ENCODE data around the gene KLKB1.

KLKB1 gene

DNA sequence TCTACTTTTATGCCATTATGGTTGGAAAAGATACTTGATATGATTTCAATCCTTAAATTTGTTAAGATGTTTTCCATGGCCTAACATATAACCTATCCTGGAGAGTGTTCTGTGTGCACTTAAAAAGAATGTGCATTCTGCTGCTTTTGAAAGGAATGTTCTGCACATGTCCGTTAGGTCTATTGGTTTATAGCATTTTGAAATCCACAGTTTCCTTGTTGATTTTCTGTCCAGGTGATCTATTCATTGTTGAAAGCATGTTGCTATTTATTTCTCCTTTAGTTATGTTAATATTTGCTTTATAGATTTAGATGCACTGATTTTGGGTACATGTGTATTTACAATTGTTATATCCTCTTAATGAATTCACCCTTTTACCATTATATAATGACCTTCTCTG lies 5.7 kb upstream of the KLKB1 start:
- no peak for TF ChIP-seq BHLHE40 (IDR thresholded peaks at IDR 0.05; ENCODE audit: borderline replicate concordance)
- TF ChIP-seq FOXM1 (IDR thresholded peaks at IDR 0.05; ENCODE audit: borderline replicate concordance), result no peak
- TF ChIP-seq SUZ12 (IDR thresholded peaks at IDR 0.05), result no peak
- TF ChIP-seq, protein P1, sequence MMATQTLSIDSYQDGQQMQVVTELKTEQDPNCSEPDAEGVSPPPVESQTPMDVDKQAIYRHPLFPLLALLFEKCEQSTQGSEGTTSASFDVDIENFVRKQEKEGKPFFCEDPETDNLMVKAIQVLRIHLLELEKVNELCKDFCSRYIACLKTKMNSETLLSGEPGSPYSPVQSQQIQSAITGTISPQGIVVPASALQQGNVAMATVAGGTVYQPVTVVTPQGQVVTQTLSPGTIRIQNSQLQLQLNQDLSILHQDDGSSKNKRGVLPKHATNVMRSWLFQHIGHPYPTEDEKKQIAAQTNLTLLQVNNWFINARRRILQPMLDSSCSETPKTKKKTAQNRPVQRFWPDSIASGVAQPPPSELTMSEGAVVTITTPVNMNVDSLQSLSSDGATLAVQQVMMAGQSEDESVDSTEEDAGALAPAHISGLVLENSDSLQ (IDR thresholded peaks at IDR 0.05), result no peak
- no peak for TF ChIP-seq CTBP1 (IDR thresholded peaks at IDR 0.05; ENCODE audit: borderline replicate concordance)
- TF ChIP-seq ZNF384 (IDR thresholded peaks at IDR 0.05), result no peak
- no peak for TF ChIP-seq L3MBTL2 (conservative IDR thresholded peaks at IDR 0.05)
- TF ChIP-seq SP1 (IDR thresholded peaks at IDR 0.05), result no peak
- TF ChIP-seq ARNT (IDR thresholded peaks at IDR 0.05), result no peak
- no peak for TF ChIP-seq FOXA1 (IDR thresholded peaks at IDR 0.05)
- no peak for TF ChIP-seq TARDBP (IDR thresholded peaks at IDR 0.05)
- no peak for TF ChIP-seq LEF1 (IDR thresholded peaks at IDR 0.05; ENCODE audit: borderline replicate concordance)
- TF ChIP-seq FOXK2 (IDR thresholded peaks at IDR 0.05), result no peak
- no peak for TF ChIP-seq NFRKB (IDR thresholded peaks at IDR 0.05)
- ChIA-PET POLR2A (no interaction called here), CTCF (no interaction called here)
- no peak for DNase-seq (ENCODE audit: extremely low spot score)

GRCh38 chr4:186225848-186226247 lies 1.5 kb upstream of the KLKB1 start:
- ChIA-PET CTCF (no interaction called here), POLR2A (no interaction called here)

DNA sequence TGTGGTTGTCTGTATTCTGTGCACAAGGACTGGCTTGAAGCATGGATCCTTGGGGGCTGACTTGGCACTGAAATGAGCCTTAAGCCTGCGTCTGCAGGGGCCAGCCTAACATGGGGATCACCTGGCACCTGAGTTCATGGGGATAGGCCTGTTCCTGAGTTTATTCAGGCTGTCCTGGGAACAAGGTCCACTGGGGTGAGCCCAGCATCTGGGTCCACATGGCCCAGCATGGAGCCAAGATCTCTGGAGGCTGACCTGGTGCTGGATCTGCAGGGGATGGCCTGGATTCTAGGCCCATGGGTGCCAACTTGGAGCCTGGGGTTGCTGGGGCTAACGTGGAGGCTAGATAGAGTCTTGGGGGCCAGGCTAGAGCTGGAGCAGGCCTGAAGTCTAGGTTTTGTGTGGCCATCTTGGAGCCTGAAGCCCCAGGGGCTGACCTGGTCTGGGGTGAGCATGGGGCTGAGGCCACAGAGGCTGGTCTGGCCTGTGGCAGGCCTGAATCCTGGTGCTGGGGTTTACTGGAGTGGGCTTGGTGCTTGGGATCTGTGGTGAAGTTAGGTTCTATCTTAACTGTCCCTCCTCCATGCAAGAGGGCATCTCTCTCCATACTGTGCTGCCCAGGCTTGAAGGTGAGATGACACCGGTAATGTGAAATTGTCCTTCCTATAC lies 652 bp upstream of the KLKB1 start:
- ChIA-PET CTCF (no interaction called here), POLR2A (no interaction called here)
- no peak for DNase-seq (ENCODE audit: extremely low spot score)
- TF ChIP-seq ZNF384 (IDR thresholded peaks at IDR 0.05) (no peak), TARDBP (IDR thresholded peaks at IDR 0.05) (no peak), FOXK2 (IDR thresholded peaks at IDR 0.05) (no peak), FOXM1 (IDR thresholded peaks at IDR 0.05; ENCODE audit: borderline replicate concordance) (no peak), SP1 (IDR thresholded peaks at IDR 0.05) (no peak), ELF4 (IDR thresholded peaks at IDR 0.05) (no peak), HDGF (IDR thresholded peaks at IDR 0.05; ENCODE audit: borderline replicate concordance) (no peak), LEF1 (IDR thresholded peaks at IDR 0.05; ENCODE audit: borderline replicate concordance) (no peak), L3MBTL2 (conservative IDR thresholded peaks at IDR 0.05) (no peak), SUZ12 (IDR thresholded peaks at IDR 0.05) (no peak), BHLHE40 (IDR thresholded peaks at IDR 0.05; ENCODE audit: borderline replicate concordance) (no peak), CTBP1 (IDR thresholded peaks at IDR 0.05; ENCODE audit: borderline replicate concordance) (no peak), FOXA1 (IDR thresholded peaks at IDR 0.05) (no peak), NFRKB (IDR thresholded peaks at IDR 0.05) (no peak), ARNT (IDR thresholded peaks at IDR 0.05) (no peak)
- TF ChIP-seq, protein P1 (IDR thresholded peaks at IDR 0.05), result no peak

More at GRCh38 chr4:186225848-186226247, 1.5 kb upstream of the KLKB1 start:
- TF ChIP-seq FOXA1 (IDR thresholded peaks at IDR 0.05) (no peak), NFRKB (IDR thresholded peaks at IDR 0.05) (no peak), TARDBP (IDR thresholded peaks at IDR 0.05) (no peak), ARNT (IDR thresholded peaks at IDR 0.05) (no peak), ELF4 (IDR thresholded peaks at IDR 0.05) (no peak), HDGF (IDR thresholded peaks at IDR 0.05; ENCODE audit: borderline replicate concordance) (no peak), FOXK2 (IDR thresholded peaks at IDR 0.05) (no peak), CTBP1 (IDR thresholded peaks at IDR 0.05; ENCODE audit: borderline replicate concordance) (no peak), ZNF384 (IDR thresholded peaks at IDR 0.05) (no peak), LEF1 (IDR thresholded peaks at IDR 0.05; ENCODE audit: borderline replicate concordance) (no peak)
- DNase-seq (ENCODE audit: extremely low spot score), result no peak

GRCh38 chr4:186227744-186228513 lies 622 bp downstream of the KLKB1 start:
- no peak for DNase-seq (ENCODE audit: extremely low spot score)
- TF ChIP-seq L3MBTL2 (conservative IDR thresholded peaks at IDR 0.05) (no peak), LEF1 (IDR thresholded peaks at IDR 0.05; ENCODE audit: borderline replicate concordance) (no peak)
- ChIA-PET CTCF (no interaction called here), POLR2A (no interaction called here)

DNA sequence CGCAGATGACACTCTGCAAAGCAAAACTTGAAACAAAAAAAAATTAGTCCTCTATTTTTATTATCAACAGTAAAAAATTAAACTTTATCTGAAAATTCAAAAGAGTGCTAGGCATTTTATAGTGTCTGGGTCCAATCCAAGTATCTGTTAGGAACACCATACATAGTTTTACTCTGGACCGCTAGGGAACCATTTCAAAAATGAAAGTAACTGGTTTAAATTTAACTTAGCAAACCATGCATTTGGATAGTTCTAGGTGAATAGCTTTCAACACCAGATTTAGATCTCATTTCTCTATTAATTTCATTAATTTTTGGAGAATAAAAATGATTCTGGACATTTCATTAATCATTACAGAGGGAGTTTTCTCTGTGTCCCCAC lies 1.2 kb downstream of the KLKB1 start:
- ChIA-PET POLR2A (no interaction called here), CTCF (no interaction called here)
- DNase-seq (ENCODE audit: extremely low spot score), result no peak
- TF ChIP-seq ZNF384 (IDR thresholded peaks at IDR 0.05) (no peak), FOXK2 (IDR thresholded peaks at IDR 0.05) (no peak), NFRKB (IDR thresholded peaks at IDR 0.05) (no peak)

GRCh38 chr4:186234367-186234766 lies 7.1 kb downstream of the KLKB1 start:
- ChIA-PET POLR2A (no interaction called here), CTCF (no interaction called here)
- no peak for TF ChIP-seq L3MBTL2 (conservative IDR thresholded peaks at IDR 0.05)
- TF ChIP-seq CTBP1 (IDR thresholded peaks at IDR 0.05; ENCODE audit: borderline replicate concordance), result no peak
- no peak for DNase-seq (ENCODE audit: extremely low spot score)

- TF ChIP-seq FOXM1 (IDR thresholded peaks at IDR 0.05; ENCODE audit: borderline replicate concordance) (no peak), TARDBP (IDR thresholded peaks at IDR 0.05) (no peak)
- CTCF ChIA-PET, result no interaction called here
- POLR2A ChIA-PET, result no interaction called here
- DNase-seq (ENCODE audit: extremely low spot score), result no peak
Observed at GRCh38 chr4:186236126-186236525, 8.8 kb downstream of the KLKB1 start.
